Liver (tissue), 9 donors: ENCODE results near the gene NAA80. TPM values are rescaled to one million over a fixed set of nuclear protein-coding genes. Genes with fewer than 3 reads are reported as not detected.
A peak's percentile ranks its signal among the peaks of the same experiment; 100 is the strongest.

Experiments
- DNase-seq: peaks from one replicate; pipeline ENCODE4 v3.0.0-alpha.2; 2017; ENCODE audit warnings: low spot score
- H3K27ac ChIP-seq, 2 donors: one replicate each; pipeline ENCODE4 v1.7.0; 2013; ENCODE audit warnings: inconsistent platforms in 2 of 2, low read length in 2 of 2, control low read depth in 1 of 2, low read depth in 1 of 2, mild to moderate bottlenecking in 1 of 2
- H3K27me3 ChIP-seq, 4 donors: one replicate each; pipeline versions ENCODE4 v1.6.1 to v1.7.0; 2013; ENCODE audit warnings: low read length in 3 of 4, inconsistent platforms in 1 of 4, mild to moderate bottlenecking in 1 of 4, moderate library complexity in 1 of 4; ENCODE audit not compliant: control insufficient read depth in 4 of 4, insufficient read depth in 4 of 4
- H3K36me3 ChIP-seq, 4 donors: one replicate each; pipeline versions ENCODE4 v1.6.1 to v1.7.0; 2013; ENCODE audit warnings: low read length in 3 of 4, mild to moderate bottlenecking in 3 of 4, low read depth in 1 of 4, moderate library complexity in 1 of 4; ENCODE audit not compliant: control insufficient read depth in 4 of 4, insufficient read depth in 3 of 4
- H3K4me1 ChIP-seq, 4 donors: one replicate each; pipeline versions ENCODE4 v1.6.1 to v1.7.0; 2013; ENCODE audit warnings: low read length in 3 of 4, mild to moderate bottlenecking in 3 of 4, moderate library complexity in 1 of 4; ENCODE audit not compliant: control insufficient read depth in 4 of 4, insufficient read depth in 4 of 4
- H3K4me3 ChIP-seq, 3 donors: one replicate each; pipeline versions ENCODE4 v1.6.1 to v1.7.0; 2013; ENCODE audit warnings: low read length in 3 of 3, control low read depth in 1 of 3, low read depth in 1 of 3, mild to moderate bottlenecking in 1 of 3
- H3K9ac ChIP-seq, 2 donors: one replicate each; pipeline ENCODE4 v1.7.0; 2013; ENCODE audit warnings: low read length in 2 of 2, mild to moderate bottlenecking in 2 of 2, moderate library complexity in 2 of 2, control low read depth in 1 of 2, low read depth in 1 of 2
- H3K9me3 ChIP-seq, 4 donors: one replicate each; pipeline versions ENCODE4 v1.6.1 to v1.7.0; 2013; ENCODE audit warnings: low read length in 3 of 4; ENCODE audit not compliant: control insufficient read depth in 4 of 4
- ATF3 ChIP-seq: IDR thresholded peaks from 2 replicates; pipeline ENCODE4 v1.6.1; 2016; ENCODE audit warnings: antibody characterized with exemption
- EGR1 ChIP-seq, 2 donors: IDR thresholded peaks; 2 replicates each; pipeline ENCODE4 v1.6.1; 2016 to 2018; ENCODE audit warnings: antibody characterized with exemption in 2 of 2, low read depth in 2 of 2
- FOXA1 ChIP-seq: IDR thresholded peaks from 2 replicates; pipeline ENCODE4 v1.6.1; 2016; ENCODE audit warnings: antibody characterized with exemption
- FOXA2 ChIP-seq: IDR thresholded peaks from 2 replicates; pipeline ENCODE4 v1.6.1; 2016; ENCODE audit warnings: antibody characterized with exemption
- GABPA ChIP-seq, 2 donors: IDR thresholded peaks in 1 of 2; conservative IDR thresholded peaks in 1 of 2; 2 replicates each; pipeline ENCODE4 v1.6.1; 2016; ENCODE audit warnings: antibody characterized with exemption in 2 of 2, mild to moderate bottlenecking in 1 of 2, moderate library complexity in 1 of 2
- HNF4A ChIP-seq, 2 donors: conservative IDR thresholded peaks; 2 replicates each; pipeline ENCODE4 v1.6.1; 2016; ENCODE audit warnings: antibody characterized with exemption in 2 of 2, mild to moderate bottlenecking in 2 of 2
- HNF4G ChIP-seq: IDR thresholded peaks from 2 replicates; pipeline ENCODE4 v1.6.1; 2016; ENCODE audit warnings: antibody characterized with exemption
- JUND ChIP-seq, 2 donors: IDR thresholded peaks; 2 replicates each; pipeline ENCODE4 v1.6.1; 2016; ENCODE audit warnings: antibody characterized with exemption in 2 of 2
- MAX ChIP-seq: IDR thresholded peaks from 2 replicates; pipeline ENCODE4 v1.6.1; 2016; ENCODE audit warnings: antibody characterized with exemption
- NR2F2 ChIP-seq: IDR thresholded peaks from 2 replicates; pipeline ENCODE4 v1.6.1; 2016; ENCODE audit warnings: antibody characterized with exemption
- RAD21 ChIP-seq, 2 donors: IDR thresholded peaks; 2 replicates each; pipeline ENCODE4 v1.6.1; 2016; ENCODE audit warnings: antibody characterized with exemption in 2 of 2, mild to moderate bottlenecking in 2 of 2
- RXRA ChIP-seq, 2 donors: IDR thresholded peaks; 2 replicates each; pipeline ENCODE4 v1.6.1; 2017 to 2018; ENCODE audit warnings: antibody characterized with exemption in 2 of 2, mild to moderate bottlenecking in 1 of 2
- SP1 ChIP-seq: IDR thresholded peaks from 2 replicates; pipeline ENCODE4 v1.6.1; 2018; ENCODE audit warnings: antibody characterized with exemption, mild to moderate bottlenecking
- TAF1 ChIP-seq: conservative IDR thresholded peaks from 2 replicates; pipeline ENCODE4 v1.6.1; 2016; ENCODE audit warnings: antibody characterized with exemption, mild to moderate bottlenecking
- YY1 ChIP-seq: IDR thresholded peaks from 2 replicates; pipeline ENCODE4 v1.6.1; 2016; ENCODE audit warnings: antibody characterized with exemption, mild to moderate bottlenecking
- ZBTB33 ChIP-seq: IDR thresholded peaks from 2 replicates; pipeline ENCODE4 v1.6.1; 2016; ENCODE audit warnings: antibody characterized with exemption
- WGBS: extraction: QIAGEN DNeasy Blood & Tissue Kit; methylation state at CpG from one replicate; pipeline ENCODE4 v1.1.7; 2013; 5-methylcytosine and 5-hydroxymethylcytosine counted together
- polyA plus RNA-seq, 2 donors: library from polyadenylated mRNA; stranded (reverse) in 1 of 2; unstranded in 1 of 2; fragments of 200-250 nt in 1 of 2; fragments of >200 nt in 1 of 2; fragmentation: Nextera tagmentation in 1 of 2; extraction: Ambion mirVana in 1 of 2; gene quantifications; one replicate each; pipeline versions ENCODE4 v1.2.1 to v1.2.3, GENCODE V29; 2013 to 2015
- total RNA-seq, 2 donors: library from RNA; depleted of rRNA; stranded (reverse); fragments of >200 nt; gene quantifications; one replicate each; pipeline ENCODE4 v1.2.3, GENCODE V29; 2014
- TF ChIP-seq, protein P1 (sequence below): fragments of 150-350 bp; IDR thresholded peaks from 2 replicates; pipeline ENCODE4 v1.5.1; 2017; ENCODE audit warnings: improper control_type of control experiment, low read depth, low read length; ENCODE audit not compliant: missing input control
- TF ChIP-seq, protein P2 (sequence below): IDR thresholded peaks from 2 replicates; pipeline ENCODE4 v1.6.1; 2016; ENCODE audit warnings: antibody characterized with exemption, mild to moderate bottlenecking
- donor health status: healthy.
- donor health status: healthy.
- donor health status: healthy.
- donor health status: healthy.
- donor health status: healthy.

The NAA80 gene
- total and polyA plus RNA-seq, 4 donors, result 1.6 to 5.5 (median 2.0) TPM

DNA sequence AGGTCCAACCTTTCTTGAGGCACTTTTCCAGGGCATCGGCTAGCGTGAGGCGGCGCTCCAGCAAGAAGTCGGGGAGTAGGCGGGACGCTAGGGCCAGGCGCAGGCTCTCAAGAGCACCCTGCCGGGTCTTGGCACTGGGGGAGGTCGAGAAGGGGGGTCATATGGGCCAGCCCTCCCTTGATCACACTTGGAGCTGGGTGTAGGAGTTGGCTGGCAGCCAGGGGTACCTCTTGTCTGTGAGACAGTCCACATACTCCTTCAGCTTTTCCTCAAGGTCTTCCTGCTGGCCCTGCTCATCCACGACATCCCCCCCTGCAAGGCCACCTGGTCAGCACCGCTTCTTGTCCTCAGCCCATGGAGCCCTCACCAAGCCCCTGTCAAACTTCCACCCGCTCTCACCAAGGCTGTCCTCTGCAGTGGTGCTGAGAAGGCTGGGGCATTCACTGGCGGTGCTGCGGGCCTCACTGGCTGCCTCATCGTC, 9.0 kb downstream of the NAA80 start:
- no peak overlapping the region for H3K4me3 ChIP-seq
- no peak overlapping the region for H3K9ac ChIP-seq
- 94% methylated on average over 16 of the region's 16 CpGs for WGBS
- peak overlapping the region in 1 of 2 donors; percentile 97 for H3K27ac ChIP-seq
- no peaks in the 10 kb centered on the region for H3K27me3 ChIP-seq
- DNase-seq, result no peak
- H3K9me3 ChIP-seq, result no peaks in the 10 kb centered on the region
- peaks cover 5 to 25% (median 17%) of the 10 kb centered on the region in 4 donors for H3K4me1 ChIP-seq
- TF ChIP-seq JUND (IDR thresholded peaks at IDR 0.05) (no peak), ZBTB33 (no peak), FOXA2 (no peak), RXRA (IDR thresholded peaks at IDR 0.05) (no peak), RAD21 (IDR thresholded peaks at IDR 0.05) (no peak), ATF3 (no peak), NR2F2 (no peak), TAF1 (no peak), HNF4G (no peak), YY1 (no peak), HNF4A (conservative IDR thresholded peaks at IDR 0.05) (no peak), GABPA (IDR thresholded peaks at IDR 0.05 in 1 of 2, conservative IDR thresholded peaks at IDR 0.05 in 1 of 2) (no peak), EGR1 (IDR thresholded peaks at IDR 0.05; ENCODE audit: low read depth in 2 of 2) (no peak), FOXA1 (no peak), MAX (no peak), SP1 (no peak)
- TF ChIP-seq, protein P1, sequence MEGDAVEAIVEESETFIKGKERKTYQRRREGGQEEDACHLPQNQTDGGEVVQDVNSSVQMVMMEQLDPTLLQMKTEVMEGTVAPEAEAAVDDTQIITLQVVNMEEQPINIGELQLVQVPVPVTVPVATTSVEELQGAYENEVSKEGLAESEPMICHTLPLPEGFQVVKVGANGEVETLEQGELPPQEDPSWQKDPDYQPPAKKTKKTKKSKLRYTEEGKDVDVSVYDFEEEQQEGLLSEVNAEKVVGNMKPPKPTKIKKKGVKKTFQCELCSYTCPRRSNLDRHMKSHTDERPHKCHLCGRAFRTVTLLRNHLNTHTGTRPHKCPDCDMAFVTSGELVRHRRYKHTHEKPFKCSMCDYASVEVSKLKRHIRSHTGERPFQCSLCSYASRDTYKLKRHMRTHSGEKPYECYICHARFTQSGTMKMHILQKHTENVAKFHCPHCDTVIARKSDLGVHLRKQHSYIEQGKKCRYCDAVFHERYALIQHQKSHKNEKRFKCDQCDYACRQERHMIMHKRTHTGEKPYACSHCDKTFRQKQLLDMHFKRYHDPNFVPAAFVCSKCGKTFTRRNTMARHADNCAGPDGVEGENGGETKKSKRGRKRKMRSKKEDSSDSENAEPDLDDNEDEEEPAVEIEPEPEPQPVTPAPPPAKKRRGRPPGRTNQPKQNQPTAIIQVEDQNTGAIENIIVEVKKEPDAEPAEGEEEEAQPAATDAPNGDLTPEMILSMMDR, result no peak
- TF ChIP-seq, protein P2, sequence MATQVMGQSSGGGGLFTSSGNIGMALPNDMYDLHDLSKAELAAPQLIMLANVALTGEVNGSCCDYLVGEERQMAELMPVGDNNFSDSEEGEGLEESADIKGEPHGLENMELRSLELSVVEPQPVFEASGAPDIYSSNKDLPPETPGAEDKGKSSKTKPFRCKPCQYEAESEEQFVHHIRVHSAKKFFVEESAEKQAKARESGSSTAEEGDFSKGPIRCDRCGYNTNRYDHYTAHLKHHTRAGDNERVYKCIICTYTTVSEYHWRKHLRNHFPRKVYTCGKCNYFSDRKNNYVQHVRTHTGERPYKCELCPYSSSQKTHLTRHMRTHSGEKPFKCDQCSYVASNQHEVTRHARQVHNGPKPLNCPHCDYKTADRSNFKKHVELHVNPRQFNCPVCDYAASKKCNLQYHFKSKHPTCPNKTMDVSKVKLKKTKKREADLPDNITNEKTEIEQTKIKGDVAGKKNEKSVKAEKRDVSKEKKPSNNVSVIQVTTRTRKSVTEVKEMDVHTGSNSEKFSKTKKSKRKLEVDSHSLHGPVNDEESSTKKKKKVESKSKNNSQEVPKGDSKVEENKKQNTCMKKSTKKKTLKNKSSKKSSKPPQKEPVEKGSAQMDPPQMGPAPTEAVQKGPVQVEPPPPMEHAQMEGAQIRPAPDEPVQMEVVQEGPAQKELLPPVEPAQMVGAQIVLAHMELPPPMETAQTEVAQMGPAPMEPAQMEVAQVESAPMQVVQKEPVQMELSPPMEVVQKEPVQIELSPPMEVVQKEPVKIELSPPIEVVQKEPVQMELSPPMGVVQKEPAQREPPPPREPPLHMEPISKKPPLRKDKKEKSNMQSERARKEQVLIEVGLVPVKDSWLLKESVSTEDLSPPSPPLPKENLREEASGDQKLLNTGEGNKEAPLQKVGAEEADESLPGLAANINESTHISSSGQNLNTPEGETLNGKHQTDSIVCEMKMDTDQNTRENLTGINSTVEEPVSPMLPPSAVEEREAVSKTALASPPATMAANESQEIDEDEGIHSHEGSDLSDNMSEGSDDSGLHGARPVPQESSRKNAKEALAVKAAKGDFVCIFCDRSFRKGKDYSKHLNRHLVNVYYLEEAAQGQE, result no peak
- peaks cover 5 to 41% (median 22%) of the 10 kb centered on the region in 4 donors for H3K36me3 ChIP-seq
